Sigmoid colon (tissue), 7 donors: Measurements from ENCODE around the gene C2CD3. TPM values are rescaled to one million over a fixed set of nuclear protein-coding genes. Genes with fewer than 3 reads are reported as not detected.

Experiments used
- DNase-seq: peaks from one replicate; pipeline ENCODE4 v3.0.0-alpha.2; 2019
- H3K27ac ChIP-seq, 4 donors: fragments of 200-600 bp; sonication (generic); one replicate each; pipeline ENCODE4 v1.5.1; 2016 to 2019; ENCODE audit warnings: mild to moderate bottlenecking in 1 of 4
- H3K27me3 ChIP-seq, 3 donors: fragments of 200-600 bp; sonication (generic); one replicate each; pipeline ENCODE4 v1.5.1; 2019; ENCODE audit warnings: mild to moderate bottlenecking in 1 of 3
- H3K36me3 ChIP-seq, 4 donors: fragments of 200-600 bp; sonication (generic); one replicate each; pipeline ENCODE4 v1.5.1; 2016 to 2019
- H3K4me1 ChIP-seq, 4 donors: fragments of 200-600 bp; sonication (generic); one replicate each; pipeline ENCODE4 v1.5.1; 2017 to 2019
- H3K4me3 ChIP-seq, 4 donors: fragments of 200-600 bp; sonication (generic); one replicate each; pipeline ENCODE4 v1.5.1; 2017 to 2019; ENCODE audit warnings: mild to moderate bottlenecking in 2 of 4, moderate library complexity in 1 of 4
- H3K9me3 ChIP-seq, 4 donors: fragments of 200-600 bp in 3 of 4; sonication (generic) in 3 of 4; one replicate each; pipeline versions ENCODE4 v1.5.1 to v1.6.1; 2013 to 2019
- EP300 ChIP-seq, 4 donors: sonication (generic); formaldehyde crosslinking; IDR thresholded peaks; one replicate each; pipeline ENCODE4 v1.6.1; 2017; ENCODE audit warnings: antibody characterized with exemption in 4 of 4
- POLR2A ChIP-seq, 2 donors: fragments of 450-650 bp; IDR thresholded peaks; one replicate each; pipeline ENCODE4 v1.6.1; 2016; ENCODE audit warnings: antibody characterized with exemption in 2 of 2, mild to moderate bottlenecking in 2 of 2, moderate library complexity in 2 of 2
- POLR2AphosphoS5 ChIP-seq, 4 donors: sonication (generic); formaldehyde crosslinking; IDR thresholded peaks; one replicate each; pipeline ENCODE4 v1.6.1; 2017; ENCODE audit warnings: antibody characterized with exemption in 4 of 4
- WGBS, 2 donors: extraction: QIAGEN DNeasy Blood & Tissue Kit; methylation state at CpG; one replicate each; pipeline ENCODE4 v1.1.7; 2013; 5-methylcytosine and 5-hydroxymethylcytosine counted together
- intact Hi-C: fragments of 100-400 bp; cut with DNase I; formaldehyde crosslinking; loops from one replicate; pipeline ENCODE4 v1.15.1; 2023
- polyA plus RNA-seq, 3 donors: library from polyadenylated mRNA; stranded (reverse); fragments of 200-250 nt; gene quantifications; one replicate each; pipeline ENCODE4 v1.2.3, GENCODE V29; 2013
- total RNA-seq, 4 donors: library from RNA; depleted of rRNA; stranded (reverse); fragments of >200 nt; gene quantifications; one replicate each; pipeline ENCODE4 v1.1.0, GENCODE V29; 2016
- TF ChIP-seq, protein P1 (sequence below), 4 experiments: fragments of 450-650 bp in 3 of 4; fragments of 200-600 bp in 1 of 4; IDR thresholded peaks; one replicate each; pipeline ENCODE4 v1.5.1; 2016 to 2019; ENCODE audit warnings: antibody characterized with exemption in 4 of 4, mild to moderate bottlenecking in 3 of 4, moderate library complexity in 2 of 4
- donor health status: healthy with polysubstance abuse.
- donor health status: Bipolar disorder and iron deficiency.
- donor health status: healthy.

The C2CD3 gene, protein sequence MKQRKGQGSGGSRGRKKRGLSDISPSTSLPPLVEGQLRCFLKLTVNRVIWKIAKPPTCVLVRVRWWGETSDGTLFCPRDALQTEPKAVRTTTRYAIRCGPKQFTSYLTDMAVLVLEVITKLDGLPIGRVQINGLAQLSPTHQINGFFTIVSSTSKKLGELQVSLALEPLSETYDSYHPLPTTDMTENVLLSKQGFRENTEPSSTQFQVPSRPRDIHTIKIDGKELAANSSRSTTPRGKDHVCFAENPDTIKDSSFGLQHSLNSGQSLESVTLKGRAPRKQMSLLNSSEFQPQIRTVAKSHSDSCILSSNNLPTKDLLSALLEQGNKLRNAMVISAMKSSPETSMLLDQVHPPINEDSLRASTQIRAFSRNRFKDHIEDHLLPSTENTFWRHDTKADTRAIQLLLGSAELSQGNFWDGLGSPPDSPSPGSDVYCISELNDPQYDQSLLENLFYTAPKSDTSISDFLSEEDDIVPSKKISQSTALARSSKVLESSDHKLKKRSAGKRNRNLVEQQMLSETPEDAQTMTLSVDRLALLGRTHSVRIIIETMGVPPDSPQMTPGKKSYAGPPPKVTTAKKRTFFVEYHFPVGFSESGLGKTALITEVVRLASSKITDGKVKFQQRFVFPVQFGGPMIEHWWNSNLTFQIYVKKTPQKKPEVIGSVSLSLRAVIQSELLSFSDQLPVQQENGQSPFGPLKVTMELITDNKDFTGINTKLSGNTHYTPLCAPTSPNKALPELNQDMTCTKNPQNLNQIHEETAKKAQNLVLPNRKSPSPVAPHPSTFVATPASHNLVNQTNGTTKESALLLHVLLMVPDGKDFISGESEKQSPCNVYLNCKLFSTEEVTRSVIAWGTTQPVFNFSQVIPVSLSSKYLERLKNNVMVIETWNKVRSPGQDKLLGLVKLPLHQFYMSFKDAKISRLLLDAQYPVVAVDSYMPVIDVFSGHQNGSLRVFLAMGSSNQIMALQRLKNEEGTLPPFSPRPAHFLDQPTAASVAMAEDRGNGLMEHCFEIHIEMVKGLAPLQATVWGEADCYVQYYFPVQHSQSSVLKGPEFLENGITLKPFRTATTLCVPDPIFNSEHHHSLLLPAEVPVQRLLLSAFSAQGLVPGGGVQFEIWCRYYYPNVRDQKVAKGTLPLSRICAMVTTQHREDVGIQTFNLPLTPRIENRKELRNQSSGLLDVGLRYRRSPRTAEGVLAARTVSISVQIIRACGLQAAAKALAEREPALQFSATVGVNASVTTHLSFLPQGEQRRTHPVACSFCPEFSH (N-terminal part only)
- 10 to 100 TPM; 12.1 to 29.1 (median 19.7) TPM for total RNA-seq
- polyA plus RNA-seq, result 10 to 100 TPM in 1 of 3 donors, 1 to 10 TPM in 2; 6.9 to 17.2 (median 7.2) TPM

DNA sequence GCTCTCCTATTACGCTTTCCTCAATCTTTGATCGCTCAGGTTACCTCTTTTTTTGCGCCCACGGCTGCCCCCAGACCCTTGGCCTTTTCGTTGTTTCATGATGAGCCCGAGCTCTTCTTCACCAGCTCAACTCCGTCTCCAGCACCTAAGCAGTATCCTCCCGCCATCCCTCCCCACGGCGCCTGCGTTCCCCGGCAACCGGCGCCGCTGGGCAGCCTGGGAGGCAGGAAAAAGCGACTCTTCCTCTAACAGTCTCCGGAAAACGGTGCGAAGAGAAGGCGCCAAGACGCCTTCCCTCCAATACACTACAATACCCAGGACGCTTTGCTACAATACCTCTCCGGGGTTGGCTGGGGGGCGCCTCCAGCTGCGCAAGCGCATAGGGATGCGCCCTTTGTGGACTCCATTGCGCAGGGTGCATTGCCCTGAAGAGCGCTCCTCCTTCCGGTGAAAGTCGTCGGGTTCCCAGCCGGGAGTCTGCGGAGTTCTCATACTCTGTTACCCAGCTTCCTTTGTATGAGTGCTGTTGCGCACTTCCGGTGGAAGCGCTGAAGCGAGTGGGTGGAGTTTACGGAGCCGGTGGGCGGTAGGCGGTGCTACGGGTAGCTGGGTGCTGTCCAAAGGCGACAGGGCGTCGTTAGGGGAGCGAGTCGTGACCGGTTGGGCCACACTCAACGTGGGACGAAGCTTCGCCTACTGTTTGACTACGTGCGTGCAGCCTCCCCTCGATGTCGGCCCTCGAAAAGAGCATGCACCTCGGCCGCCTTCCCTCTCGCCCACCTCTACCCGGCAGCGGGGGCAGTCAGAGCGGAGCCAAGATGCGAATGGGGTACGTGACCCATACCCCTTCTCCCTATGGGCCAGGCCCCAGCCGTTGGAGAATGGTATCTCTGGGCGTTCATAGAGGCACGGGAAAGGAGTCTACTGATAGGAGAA, at the start of gene C2CD3, which contains the start of gene PPME1:
Gene C2CD3 (minus strand): TSS at position 309 of the 936 bp plus-strand sequence. CDS start 210 bp downstream, at position 99.
Gene PPME1 (plus strand): TSS at position 596 of the 936 bp plus-strand sequence. CDS start 133 bp downstream, at position 729.
- intact Hi-C loops, result loop anchor here (2.0 to 5.0 kb wide), 2 partner anchors 32 to 189 kb away; partner anchors contain the start of gene UCP2
- Histone ChIP-seq H3K9me3 (no peaks in the 10 kb centered on the region), H3K4me1 (peaks cover 0 to 39% (median 30%) of the 10 kb centered on the region in 4 donors)

DNA sequence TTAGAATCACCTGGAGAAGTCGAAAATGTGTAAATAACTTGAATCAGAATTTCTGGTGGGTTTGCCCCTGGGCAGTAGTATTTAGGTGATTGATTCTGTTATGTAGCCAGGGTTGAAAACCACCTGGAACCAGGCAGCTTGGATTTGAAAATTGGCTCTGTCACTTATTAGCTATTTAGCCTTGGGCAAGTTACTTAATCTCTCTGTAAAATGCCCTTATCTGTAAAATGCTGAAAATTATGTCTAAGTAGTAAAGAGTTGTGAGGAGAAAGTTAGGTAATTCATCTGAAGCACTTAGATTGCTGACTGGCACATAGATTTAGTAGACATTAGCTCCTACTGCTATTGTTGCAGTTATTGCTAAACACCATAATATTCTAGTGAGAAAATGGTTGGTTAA, 49.6 kb upstream of the C2CD3 start:
- no peak for DNase-seq
- H3K4me1 ChIP-seq, result no peaks in the 10 kb centered on the region
- intact Hi-C loops, result no loop called here

More for the DNA sequence above, at the start of gene C2CD3, which contains the start of gene PPME1:
- 0 to 1% methylated on average over 68 of the region's 68 CpGs for WGBS, 2 donors
- Histone ChIP-seq H3K4me3 (peak within 1 kb of the TSS; percentile 52 to 80 (median 70)), H3K27me3 (no peaks in the 10 kb centered on the region), H3K36me3 (peaks cover 0 to 25% (median 3%) of the 10 kb centered on the region in 4 donors), H3K27ac (peak within 1 kb of the TSS; percentile 86 to 94 (median 92))
- peak; percentile 99 for DNase-seq
- TF ChIP-seq, protein P1, sequence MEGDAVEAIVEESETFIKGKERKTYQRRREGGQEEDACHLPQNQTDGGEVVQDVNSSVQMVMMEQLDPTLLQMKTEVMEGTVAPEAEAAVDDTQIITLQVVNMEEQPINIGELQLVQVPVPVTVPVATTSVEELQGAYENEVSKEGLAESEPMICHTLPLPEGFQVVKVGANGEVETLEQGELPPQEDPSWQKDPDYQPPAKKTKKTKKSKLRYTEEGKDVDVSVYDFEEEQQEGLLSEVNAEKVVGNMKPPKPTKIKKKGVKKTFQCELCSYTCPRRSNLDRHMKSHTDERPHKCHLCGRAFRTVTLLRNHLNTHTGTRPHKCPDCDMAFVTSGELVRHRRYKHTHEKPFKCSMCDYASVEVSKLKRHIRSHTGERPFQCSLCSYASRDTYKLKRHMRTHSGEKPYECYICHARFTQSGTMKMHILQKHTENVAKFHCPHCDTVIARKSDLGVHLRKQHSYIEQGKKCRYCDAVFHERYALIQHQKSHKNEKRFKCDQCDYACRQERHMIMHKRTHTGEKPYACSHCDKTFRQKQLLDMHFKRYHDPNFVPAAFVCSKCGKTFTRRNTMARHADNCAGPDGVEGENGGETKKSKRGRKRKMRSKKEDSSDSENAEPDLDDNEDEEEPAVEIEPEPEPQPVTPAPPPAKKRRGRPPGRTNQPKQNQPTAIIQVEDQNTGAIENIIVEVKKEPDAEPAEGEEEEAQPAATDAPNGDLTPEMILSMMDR (IDR thresholded peaks at IDR 0.05), result no peak
- TF ChIP-seq POLR2AphosphoS5 (IDR thresholded peaks at IDR 0.05) (peak; percentile 68 to 91 (median 87)), EP300 (IDR thresholded peaks at IDR 0.05) (peak in 1 of 4 donors; percentile 65), POLR2A (IDR thresholded peaks at IDR 0.05) (peak; percentile 65 to 68)

DNA sequence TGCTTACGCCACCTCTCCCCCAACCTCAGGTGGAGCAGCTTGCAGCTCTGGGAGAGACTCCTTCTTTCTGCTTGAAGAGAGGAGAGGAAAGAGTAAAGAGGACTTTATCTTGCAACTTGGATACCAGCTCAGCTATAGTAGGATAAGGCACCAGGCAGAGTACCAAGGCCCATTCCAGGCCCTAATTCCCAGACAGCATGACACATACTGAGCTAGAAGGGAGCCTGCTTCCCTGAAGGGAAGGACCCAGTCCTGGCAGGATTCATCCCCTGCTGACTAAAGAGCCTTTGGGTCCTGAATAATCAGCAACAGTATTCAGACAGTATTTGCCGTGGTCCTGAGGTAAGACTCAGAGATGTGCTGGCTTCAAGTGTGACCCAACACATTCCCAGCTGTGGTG, 41.7 kb upstream of the C2CD3 start:
- H3K27me3 ChIP-seq, result no peaks in the 10 kb centered on the region
- no peak for TF ChIP-seq POLR2AphosphoS5 (IDR thresholded peaks at IDR 0.05)
- no peak for TF ChIP-seq EP300 (IDR thresholded peaks at IDR 0.05)
- TF ChIP-seq, protein P1 (IDR thresholded peaks at IDR 0.05), result no peak
- no peak for TF ChIP-seq POLR2A (IDR thresholded peaks at IDR 0.05)
- H3K9me3 ChIP-seq, result no peaks in the 10 kb centered on the region
- intact Hi-C loops, result no loop called here
- no peak for DNase-seq
- 99 to 100% methylated on average over 2 of the region's 2 CpGs for WGBS, 2 donors
- H3K4me1 ChIP-seq, result no peaks in the 10 kb centered on the region
- peaks cover 0 to 37% (median 12%) of the 10 kb centered on the region in 4 donors for H3K36me3 ChIP-seq
- no peak overlapping the region for H3K27ac ChIP-seq
- H3K4me3 ChIP-seq, result no peak overlapping the region

More for the DNA sequence above, 49.6 kb upstream of the C2CD3 start:
- TF ChIP-seq POLR2A (IDR thresholded peaks at IDR 0.05), result no peak
- TF ChIP-seq EP300 (IDR thresholded peaks at IDR 0.05), result no peak
- TF ChIP-seq, protein P1 (IDR thresholded peaks at IDR 0.05), result no peak
- Histone ChIP-seq H3K4me3 (no peak overlapping the region), H3K36me3 (peaks cover 0 to 5% (median 0%) of the 10 kb centered on the region in 4 donors), H3K9me3 (no peaks in the 10 kb centered on the region), H3K27me3 (no peaks in the 10 kb centered on the region), H3K27ac (no peak overlapping the region)
- WGBS, 2 donors, result 93 to 95% methylated on average over 1 of the region's 1 CpG
